K562 (cell line): ENCODE data around the gene PGAM2. TPM values are rescaled to one million over a fixed set of nuclear protein-coding genes. Genes with fewer than 3 reads are reported as not detected.

Source experiments
- BHLHE40 ChIP-seq: IDR thresholded peaks from 2 replicates; pipeline ENCODE4 v1.6.1; 2011; ENCODE audit warnings: low read length, improper control_type of control experiment
- CLOCK ChIP-seq: fragments of 250-450 bp; sonication (Bioruptor Pico); IDR thresholded peaks from 2 replicates; pipeline ENCODE4 v1.4.0; 2020; ENCODE audit warnings: mild to moderate bottlenecking, moderate library complexity, borderline replicate concordance
- HIVEP1 ChIP-seq: fragments of 250-450 bp; sonication (Bioruptor Pico); IDR thresholded peaks from 2 replicates; pipeline ENCODE4 v1.4.0; 2020; ENCODE audit warnings: mild to moderate bottlenecking
- POLR2A ChIP-seq: fragments of 450-650 bp; conservative IDR thresholded peaks from 2 replicates; pipeline ENCODE4 v1.6.1; 2016
- POLR2AphosphoS2 ChIP-seq: IDR thresholded peaks from 2 replicates; pipeline ENCODE4 v1.6.1; 2012; ENCODE audit warnings: low read length, improper control_type of control experiment
- POLR2G ChIP-seq: fragments of 200-400 bp; formaldehyde crosslinking; IDR thresholded peaks from 2 replicates; pipeline ENCODE4 v1.6.1; 2017; ENCODE audit warnings: low read depth, mild to moderate bottlenecking, antibody characterized with exemption, low read length, moderate library complexity
- REST ChIP-seq, 2 experiments: fragments of 450-650 bp; formaldehyde crosslinking in 1 of 2; IDR thresholded peaks; 2 replicates each; pipeline versions ENCODE4 v1.4.0 to v1.6.1; 2014 to 2020; ENCODE audit warnings: mild to moderate bottlenecking in 2 of 2, borderline replicate concordance in 1 of 2, low read depth in 1 of 2
- ZNF318 ChIP-seq, 2 experiments: fragments of 450-650 bp; IDR thresholded peaks; 2 replicates each; pipeline ENCODE4 v1.6.1; 2016; ENCODE audit warnings: mild to moderate bottlenecking in 2 of 2, borderline replicate concordance in 1 of 2, low read depth in 1 of 2, moderate library complexity in 1 of 2
- polyA plus RNA-seq, 8 experiments: library from polyadenylated mRNA; depleted of rRNA in 4 of 8; stranded (reverse) in 5 of 8; unstranded in 3 of 8; fragments of >200 nt; fragmentation: Nextera tagmentation in 2 of 8; fragmentation: Illumina TruSeq in 1 of 8; extraction: Ambion mirVana in 2 of 8; extraction: Trizol in 1 of 8; gene quantifications; 2 replicates each; pipeline versions ENCODE4 v1.2.1 to v1.2.3, GENCODE V29; 2011 to 2014; ENCODE audit warnings: inconsistent platforms in 1 of 8, missing spikeins in 1 of 8
- total RNA-seq, 7 experiments: library from RNA; depleted of rRNA in 6 of 7; stranded (reverse); fragments of >200 nt in 6 of 7; fragmentation: Illumina TruSeq in 2 of 7; extraction: Trizol in 2 of 7; gene quantifications; 2 replicates each; pipeline versions ENCODE4 v1.2.1 to v1.2.3, GENCODE V29; 2011 to 2021; ENCODE audit warnings: low replicate concordance in 1 of 7

Gene PGAM2
- total and polyA plus RNA-seq, 9 of the 15 experiments (the other 6 are each of a cell fraction or from before 2014, with no cell fraction given), result not detected

- TF ChIP-seq CLOCK (CRISPR knock-in tag) (no peak), BHLHE40 (no peak), POLR2AphosphoS2 (peak; percentile 41; the same call in 1 of the 2 replicates), POLR2G (peak; percentile 47; the same call in 1 of the 2 replicates), HIVEP1 (CRISPR knock-in tag) (no peak), REST (IDR thresholded peaks at IDR 0.05; ENCODE audit: borderline replicate concordance) (no peak), REST (CRISPR knock-in tag; IDR thresholded peaks at IDR 0.05; ENCODE audit: low read depth) (no peak), ZNF318 (IDR thresholded peaks at IDR 0.05; ENCODE audit: borderline replicate concordance in 1 of 2, low read depth in 1 of 2) (no peak), POLR2A (peak; percentile 28)
These were observed 1.2 kb upstream of the PGAM2 start (continued) for GRCh38 chr7:44066494-44067063.
